HT-29 (cell line): Measurements from ENCODE around the gene ETNK2. TPM values are rescaled to one million over a fixed set of nuclear protein-coding genes. Genes with fewer than 3 reads are reported as not detected.

Experiments used
- DNase-seq: peaks from one replicate; pipeline ENCODE4 v3.0.0-alpha.2; 2015; ENCODE audit warnings: low spot score
- total RNA-seq: library from RNA; depleted of rRNA; stranded (reverse); fragments of >200 nt; shearing (Covaris generic); gene quantifications from 2 replicates; pipeline ENCODE4 v1.2.3, GENCODE V29; 2014; rRNA removed

The ETNK2 gene
- total RNA-seq, 1 experiment from 2014 or later = 0.15 TPM

- no peak for DNase-seq
Observed at GRCh38 chr1:204081164-204081790, 70.6 kb downstream of the ETNK2 start.

Other genes starting within 250 kb of the ETNK2 start
- gene SOX13, start 78.9 kb downstream of the ETNK2 start, total RNA-seq = 28.7 and 32.8 TPM in 2 replicates
- gene REN, start 14.3 kb upstream of the ETNK2 start, total RNA-seq = 10.7 and 15.6 TPM in 2 replicates
- gene KISS1, start 44.4 kb upstream of the ETNK2 start, total RNA-seq = 0.23 and 3.1 TPM in 2 replicates
- gene GOLT1A, start 61.9 kb upstream of the ETNK2 start, total RNA-seq = 10.8 and 28.7 TPM in 2 replicates
- gene PLEKHA6, start 207.9 kb upstream of the ETNK2 start, total RNA-seq = 76.7 and 88.6 TPM in 2 replicates